ENCODE results near the gene EHMT1.

Gene EHMT1

DNA sequence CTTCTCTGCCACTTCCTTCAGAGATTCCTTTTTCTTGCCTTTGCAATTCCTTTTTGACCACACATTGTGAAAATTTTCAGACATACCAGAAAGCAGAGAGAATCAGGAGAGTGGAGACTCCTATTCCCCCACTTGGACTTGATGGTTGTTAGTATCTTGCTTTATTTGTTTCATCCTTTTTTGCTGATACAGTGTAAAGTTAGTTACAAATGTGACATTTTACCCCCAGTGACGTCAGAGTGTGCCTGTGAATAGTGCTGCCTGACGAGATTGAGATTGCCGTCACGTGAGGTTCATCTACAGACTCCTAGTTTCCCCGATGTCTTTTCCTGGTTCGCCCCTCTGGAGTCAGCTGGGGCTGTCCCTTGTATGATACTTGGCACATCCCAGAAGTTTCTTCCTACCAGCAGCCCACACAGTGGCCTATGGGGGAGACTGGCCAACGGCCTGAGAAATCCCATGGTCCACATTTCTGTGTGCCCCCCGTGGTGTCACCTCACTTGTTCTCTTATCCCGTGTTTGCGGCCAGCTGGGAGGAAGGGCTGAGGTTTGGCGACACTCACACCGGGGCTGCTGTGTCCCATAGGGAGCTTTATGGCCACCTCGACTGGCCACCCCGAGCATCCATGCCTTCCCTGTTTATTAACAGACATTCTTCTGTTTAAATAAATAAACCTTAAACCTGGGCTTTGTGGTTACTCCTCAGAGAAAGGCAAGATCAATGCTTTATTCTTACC lies 210.6 kb downstream of the EHMT1 start:
- no peak for DNase-seq (ENCODE audit: low read depth)

DNA sequence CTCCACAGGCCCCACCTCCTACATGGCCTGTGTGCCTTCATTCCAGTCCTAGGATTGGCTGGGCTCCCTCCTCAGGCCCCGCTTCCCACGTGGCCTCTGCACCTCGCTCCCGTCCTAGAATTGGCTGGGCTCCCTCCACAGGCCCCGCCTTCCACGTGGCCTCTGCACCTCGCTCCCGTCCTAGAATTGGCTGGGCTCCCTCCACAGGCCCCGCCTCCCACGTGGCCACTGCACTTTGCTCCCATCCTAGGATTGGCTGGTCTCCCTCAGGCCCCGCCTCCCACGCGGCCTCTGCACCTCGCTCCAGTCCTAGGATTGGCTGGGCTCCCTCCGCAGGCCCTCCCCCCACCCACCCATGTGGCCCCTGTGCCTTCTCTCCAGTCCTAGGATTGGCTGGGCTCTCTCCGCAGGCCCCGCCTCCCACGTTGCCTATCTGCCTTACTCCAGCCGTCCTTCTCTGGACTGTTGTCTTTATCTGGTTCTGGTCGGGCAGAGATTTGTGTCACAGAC lies 213.4 kb downstream of the EHMT1 start:
- DNase-seq (ENCODE audit: low read depth), result no peak

- no peak for DNase-seq (ENCODE audit: low read depth)
Observed at GRCh38 chr9:137832830-137833590, 214.2 kb downstream of the EHMT1 start.

GRCh38 chr9:137833721-137834613 lies 215.2 kb downstream of the EHMT1 start:
- DNase-seq (ENCODE audit: low read depth), result no peak

GRCh38 chr9:137834846-137835546 lies 216.2 kb downstream of the EHMT1 start:
- DNase-seq (ENCODE audit: low read depth), result no peak

- DNase-seq (ENCODE audit: low read depth), result no peak
Observed at GRCh38 chr9:137836151-137836830, 217.5 kb downstream of the EHMT1 start.

DNA sequence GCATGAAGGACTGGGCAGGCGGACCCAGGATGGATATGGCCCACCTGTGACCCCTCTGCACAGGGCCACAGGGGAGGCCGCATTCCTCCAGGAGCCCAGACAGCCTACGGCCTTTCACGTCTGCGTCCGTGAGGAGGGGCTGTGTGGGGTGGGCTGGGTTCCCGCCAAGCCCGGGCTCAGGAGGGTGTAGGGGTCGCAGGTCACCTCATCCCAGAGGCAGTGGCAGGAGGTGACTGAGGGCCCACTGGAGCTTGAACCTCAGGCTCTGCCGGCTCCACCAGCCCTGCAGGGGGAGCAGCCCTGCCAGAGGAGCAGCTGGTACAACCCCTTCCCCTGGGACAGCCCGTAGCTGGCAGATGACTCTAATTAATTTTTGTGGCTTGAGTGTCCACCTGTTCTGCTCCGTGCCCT lies 218.0 kb downstream of the EHMT1 start:
- no peak for DNase-seq (ENCODE audit: low read depth)

- DNase-seq (ENCODE audit: low read depth), result no peak
Observed at GRCh38 chr9:137837345-137838278, 218.8 kb downstream of the EHMT1 start.

- DNase-seq (ENCODE audit: low read depth), result no peak
Observed at GRCh38 chr9:137838576-137838975, 219.8 kb downstream of the EHMT1 start.

- no peak for DNase-seq (ENCODE audit: low read depth)
Observed at GRCh38 chr9:137843355-137843754, 224.6 kb downstream of the EHMT1 start.

DNA sequence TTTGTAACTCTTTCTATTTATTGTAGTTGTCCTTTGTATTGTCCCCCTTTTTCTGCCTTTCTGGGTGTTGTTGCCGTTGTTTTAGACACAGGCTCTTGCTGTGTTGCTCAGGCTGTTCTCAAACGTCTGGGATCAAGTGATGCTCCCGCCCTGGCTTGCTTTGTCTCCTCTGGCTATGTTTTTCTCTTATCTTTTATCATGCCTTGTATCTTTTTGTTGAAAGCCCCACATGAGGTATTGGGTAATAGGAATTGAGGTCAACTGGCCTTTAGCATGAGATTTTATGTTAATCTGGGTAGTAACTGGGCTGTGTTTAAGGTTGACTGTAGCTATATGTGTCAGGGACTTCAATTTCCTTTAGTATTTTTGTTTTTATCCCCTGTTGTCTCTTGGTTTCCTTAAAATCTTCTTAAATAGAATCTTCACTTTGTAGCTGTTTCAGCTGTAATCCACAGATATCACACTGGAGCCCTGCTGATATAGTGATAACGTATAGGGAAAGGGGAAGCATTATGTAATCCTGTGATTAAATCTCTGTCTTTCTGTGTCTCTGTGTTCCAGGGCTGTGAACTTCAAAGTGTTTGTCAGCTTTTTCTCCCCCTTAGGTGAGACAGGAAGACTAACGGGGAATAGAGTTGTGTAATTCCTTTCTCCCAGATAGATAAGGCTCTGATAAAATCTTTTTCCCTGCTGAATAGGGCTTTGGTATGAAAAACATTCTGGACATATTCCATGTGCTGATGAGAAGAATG lies 232.9 kb downstream of the EHMT1 start:
- no peak for DNase-seq (ENCODE audit: low read depth)

DNA sequence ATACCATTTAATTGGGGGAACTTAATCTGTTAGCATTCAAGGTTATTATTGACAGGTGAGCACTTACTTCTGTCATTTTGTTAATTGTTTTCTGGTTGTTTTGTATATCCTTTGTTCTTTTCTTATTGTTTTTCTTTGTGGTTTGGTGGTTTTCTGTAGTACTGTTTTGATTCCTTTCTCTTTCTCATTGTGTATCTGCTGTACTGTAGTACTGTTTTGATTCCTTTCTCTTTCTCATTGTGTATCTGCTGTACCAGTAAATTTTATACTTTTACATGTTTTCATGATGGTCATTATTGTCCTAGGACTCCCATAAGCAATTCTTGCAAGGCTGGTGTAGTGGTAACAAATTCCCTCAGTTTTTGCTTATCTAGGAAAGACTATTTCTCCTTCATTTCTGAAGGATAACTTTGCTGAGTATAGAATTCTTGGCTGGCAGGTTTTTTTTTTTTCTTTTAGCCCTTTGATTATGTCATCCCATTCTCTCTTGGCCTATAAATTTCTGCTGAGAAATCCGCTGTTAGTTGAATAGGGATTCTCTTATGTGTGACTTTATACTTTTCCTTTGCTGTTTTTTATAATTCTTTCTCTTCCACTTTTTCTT lies 234.7 kb downstream of the EHMT1 start:
- DNase-seq (ENCODE audit: low read depth), result no peak

- DNase-seq (ENCODE audit: low read depth), result no peak
Observed at GRCh38 chr9:137860361-137860760, 241.6 kb downstream of the EHMT1 start.

GRCh38 chr9:137865581-137866145 lies 246.9 kb downstream of the EHMT1 start:
- DNase-seq (ENCODE audit: low read depth), result no peak

DNA sequence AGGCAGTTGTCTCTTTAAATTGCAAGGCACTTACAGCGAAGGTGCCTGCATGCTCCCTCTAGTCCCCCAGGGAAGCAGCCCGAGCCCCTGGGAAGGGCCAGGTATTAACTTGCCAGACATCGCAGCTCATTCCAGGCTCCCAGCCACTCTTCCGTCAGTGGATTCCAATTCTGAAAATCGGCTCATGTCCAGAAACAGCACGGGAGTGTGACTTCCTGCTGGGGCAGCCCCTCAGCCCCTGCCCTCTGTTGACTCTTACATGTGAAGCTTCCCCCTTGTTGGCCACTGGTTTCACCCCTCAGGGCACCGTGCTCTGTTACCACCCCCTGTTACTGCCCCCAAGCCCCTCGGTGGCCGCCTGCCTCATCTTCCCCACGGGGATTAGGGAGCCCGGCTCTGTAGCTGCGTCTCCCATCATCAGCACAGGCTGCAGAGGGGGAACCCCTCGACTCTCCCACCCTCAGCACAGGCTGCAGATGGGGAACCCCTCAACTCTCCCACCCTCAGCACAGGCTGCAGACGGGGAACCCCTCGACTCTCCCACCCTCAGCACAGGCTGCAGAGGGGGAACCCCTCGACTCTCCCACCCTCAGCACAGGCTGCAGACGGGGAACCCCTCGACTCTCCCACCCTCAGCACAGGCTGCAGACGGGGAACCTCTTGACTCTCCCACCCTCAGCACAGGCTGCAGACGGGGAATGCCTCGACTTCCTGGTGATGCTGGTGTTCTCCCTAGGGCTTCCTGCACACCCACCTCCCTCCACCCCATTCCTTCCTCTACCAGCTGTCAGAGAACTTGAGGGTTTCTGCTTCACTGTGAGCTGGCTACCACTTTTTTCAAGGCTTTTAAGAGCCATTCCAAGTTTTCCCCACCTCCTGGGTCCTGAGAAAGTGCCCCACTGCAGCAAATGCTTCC lies 247.7 kb downstream of the EHMT1 start:
- no peak for DNase-seq (ENCODE audit: low read depth)

DNA sequence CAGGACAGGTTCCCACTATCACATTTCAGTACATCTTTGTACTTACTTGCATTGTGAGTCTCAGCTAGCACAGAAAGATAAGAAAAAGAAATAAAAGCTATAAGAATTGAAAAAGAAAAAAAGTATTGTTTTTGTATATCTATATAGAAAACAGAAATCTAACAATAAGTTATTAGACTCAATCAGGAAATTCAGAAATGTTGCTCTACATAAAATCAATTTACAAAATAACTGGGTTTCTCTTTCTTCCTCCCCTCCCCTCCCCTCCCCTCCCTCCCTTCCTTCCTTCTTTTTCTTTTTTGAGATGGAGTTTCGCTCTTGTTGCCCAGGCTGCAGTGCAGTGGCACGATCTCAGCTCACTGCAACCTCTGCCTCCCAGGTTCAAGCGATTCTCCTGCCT lies 251.6 kb downstream of the EHMT1 start:
- no peak for DNase-seq (ENCODE audit: low read depth)

DNA sequence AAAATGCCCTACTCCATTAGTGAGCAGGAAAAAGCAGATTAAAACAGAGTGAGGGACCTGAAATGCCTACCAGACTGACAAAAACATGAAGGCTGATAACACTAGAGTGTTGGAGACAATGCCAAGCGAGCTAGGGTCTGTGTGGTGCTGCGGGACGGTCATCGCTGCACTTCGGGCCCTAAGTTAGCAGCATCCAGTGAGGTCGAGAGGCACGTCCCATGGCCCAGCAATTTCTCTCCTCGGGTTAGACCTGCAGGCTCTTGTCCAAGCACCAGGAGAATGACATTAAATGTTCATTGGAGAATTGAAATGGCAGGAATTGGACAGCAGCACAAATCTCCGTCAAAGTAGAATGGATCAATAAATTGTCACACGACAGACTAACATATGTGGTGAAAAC lies 253.5 kb downstream of the EHMT1 start:
- DNase-seq (ENCODE audit: low read depth), result no peak
